HG02763 (cell line): ENCODE measurements around the gene RIC3.

ENCODE experiments used
- ATAC-seq: cut with Tn5 transposase; IDR thresholded peaks from one replicate; pipeline ENCODE4 v1.9.1; 2021; ENCODE audit warnings: mild to moderate bottlenecking, moderate library complexity; ENCODE audit not compliant: unreplicated experiment

Gene RIC3

DNA sequence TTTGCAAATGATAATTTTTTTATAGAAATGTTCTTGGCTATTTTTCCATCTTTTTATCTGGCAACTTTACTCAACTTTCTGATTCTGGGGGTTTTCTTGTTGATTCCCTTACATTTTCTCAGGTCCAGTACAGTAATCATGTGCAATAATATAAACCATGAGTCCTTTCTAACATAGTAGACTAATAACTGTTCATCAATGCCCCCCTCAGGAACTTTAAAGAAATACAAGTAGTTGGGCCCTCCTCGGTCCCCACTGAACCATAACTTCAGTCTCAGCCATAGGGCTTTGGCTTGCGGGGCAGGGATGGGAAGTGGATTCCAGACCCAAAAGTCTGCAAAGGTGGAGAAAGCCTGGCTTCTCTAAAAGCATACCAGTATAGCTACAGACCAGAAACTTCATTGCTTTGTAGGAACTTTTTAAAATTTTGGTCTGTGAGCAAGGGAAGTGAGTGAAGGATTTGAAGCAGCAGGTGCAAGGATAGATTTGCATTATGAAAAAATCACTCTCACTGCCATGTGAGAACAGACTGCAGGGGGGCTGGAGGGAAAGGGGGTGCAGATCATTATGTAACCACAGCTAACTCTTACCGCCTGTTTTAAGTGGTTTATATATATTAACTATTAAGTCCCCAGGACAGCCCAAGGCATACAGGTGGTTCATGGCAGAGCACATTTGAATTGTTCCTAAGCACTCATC is 98.3 kb downstream of the RIC3 start:
- no peak for ATAC-seq

DNA sequence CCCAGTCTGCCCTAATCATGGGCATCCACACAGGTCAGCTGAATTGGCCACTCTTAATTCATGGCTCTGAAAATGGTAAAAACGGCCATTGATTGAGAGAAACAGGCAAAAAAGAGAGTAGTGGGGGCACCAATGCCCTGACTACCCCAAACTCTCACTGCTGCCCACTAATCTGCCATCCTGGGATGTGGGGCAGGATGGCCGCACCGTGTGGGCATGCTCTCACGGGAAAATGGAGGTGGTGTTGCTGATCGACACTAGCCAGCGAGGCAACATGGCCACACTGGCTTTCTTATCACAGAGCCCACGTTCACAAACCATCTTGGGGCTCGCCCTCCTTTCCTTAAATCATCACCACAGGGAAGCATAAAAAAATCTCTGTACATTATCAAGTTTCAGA is 99.1 kb downstream of the RIC3 start:
- ATAC-seq = no peak

DNA sequence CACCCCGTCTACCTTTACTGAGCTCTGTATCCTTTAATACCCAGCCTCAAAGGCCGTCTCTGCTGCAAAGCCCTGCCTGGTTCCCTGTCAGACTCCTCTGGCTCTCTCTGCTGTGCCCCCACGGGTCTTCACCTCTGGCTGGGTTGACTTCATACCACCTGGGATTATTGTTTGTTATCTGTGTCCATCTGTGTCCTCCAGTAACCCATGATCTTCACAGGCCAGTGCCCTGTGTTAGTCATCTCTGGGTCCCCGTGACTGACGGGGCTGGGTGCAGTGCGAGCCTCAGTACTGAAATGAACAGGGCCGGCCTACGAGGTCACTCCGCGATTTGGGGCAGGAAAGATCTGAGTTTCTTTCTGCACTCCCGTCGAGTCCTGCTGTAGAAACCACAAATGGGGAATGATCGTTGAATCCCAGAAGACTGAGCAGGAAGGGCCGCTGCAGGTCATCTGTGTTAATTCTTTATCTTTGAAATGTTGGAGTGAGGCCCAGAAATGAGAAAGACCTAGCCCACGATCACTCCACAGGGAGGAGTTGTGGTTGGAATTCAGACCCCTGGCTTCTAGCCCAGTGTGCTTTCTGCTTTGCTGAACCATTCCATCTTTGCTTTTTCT is 100.1 kb downstream of the RIC3 start:
- no peak for ATAC-seq

DNA sequence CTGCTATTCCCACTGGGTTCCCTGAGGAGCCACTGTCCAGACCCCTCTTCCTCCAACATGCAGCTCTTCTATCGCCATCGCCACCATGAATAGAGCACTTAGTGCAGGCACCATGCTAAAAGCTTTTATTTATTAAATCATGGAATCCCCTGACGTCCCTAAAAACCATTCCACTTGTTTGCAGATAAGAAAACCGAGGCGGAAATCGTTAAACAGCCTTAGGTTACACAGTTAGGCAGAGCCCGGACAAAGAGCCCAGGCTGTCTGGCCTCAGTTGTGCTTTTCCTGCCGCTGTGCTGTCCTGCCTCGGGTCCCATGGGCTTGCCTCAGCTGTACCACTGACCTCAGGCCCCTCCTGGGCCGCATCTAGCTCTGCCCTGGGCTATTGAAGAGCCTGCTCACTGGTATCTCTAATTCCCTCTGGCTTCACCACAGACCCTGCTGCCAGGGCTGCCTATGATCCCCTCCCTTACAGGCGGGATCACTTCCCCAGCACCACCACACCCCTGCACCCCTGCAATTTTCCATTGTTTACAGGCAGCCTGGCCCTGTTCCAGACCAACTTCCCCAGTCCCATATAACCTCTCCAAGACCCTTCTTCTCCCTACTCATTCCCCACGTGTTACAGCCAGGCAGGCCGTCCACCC is 100.8 kb downstream of the RIC3 start:
- no peak for ATAC-seq

DNA sequence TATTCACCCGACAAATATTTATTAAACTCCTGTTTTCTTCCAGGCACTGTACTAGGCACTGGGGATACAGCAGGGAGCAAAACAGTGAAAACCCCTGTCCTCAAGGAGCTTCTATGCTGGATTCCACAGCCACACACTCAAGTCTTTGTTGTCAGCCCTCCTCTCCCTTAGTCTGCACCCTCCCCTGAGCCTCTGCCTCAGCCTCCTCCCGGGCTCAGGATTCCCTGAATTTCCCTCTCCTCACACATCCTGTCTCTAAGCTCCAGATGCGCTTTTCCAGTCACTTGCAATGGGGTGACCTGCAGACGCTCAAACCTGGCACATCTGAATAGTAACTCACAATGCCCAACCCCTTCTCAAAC is 101.3 kb downstream of the RIC3 start:
- no peak for ATAC-seq

DNA sequence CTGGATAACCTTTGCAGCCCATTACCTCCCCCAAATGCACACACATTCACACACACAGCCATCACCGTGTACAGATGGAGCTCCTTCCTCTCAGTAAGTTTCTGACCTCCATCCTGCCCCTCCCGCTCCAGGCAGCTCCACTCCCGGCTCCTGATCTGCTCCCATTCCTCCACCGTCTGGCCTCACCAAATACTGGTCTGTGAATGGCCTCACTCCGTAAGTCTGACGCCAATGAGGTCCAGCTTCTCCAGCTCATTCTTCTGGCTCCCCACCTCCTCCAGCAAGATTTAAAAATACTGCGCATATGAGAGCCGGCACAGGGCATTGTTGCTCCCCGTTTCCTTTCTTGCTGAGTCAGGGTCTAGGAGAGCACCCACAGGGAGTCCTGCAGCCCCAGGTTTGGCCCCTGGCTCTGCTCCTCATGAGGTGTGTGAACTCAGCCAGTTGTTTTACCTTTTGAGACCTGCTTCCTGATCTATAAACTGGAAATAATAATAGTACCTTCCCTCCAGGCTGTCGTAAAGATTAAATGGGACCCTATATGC is 101.8 kb downstream of the RIC3 start:
- ATAC-seq = no peak

DNA sequence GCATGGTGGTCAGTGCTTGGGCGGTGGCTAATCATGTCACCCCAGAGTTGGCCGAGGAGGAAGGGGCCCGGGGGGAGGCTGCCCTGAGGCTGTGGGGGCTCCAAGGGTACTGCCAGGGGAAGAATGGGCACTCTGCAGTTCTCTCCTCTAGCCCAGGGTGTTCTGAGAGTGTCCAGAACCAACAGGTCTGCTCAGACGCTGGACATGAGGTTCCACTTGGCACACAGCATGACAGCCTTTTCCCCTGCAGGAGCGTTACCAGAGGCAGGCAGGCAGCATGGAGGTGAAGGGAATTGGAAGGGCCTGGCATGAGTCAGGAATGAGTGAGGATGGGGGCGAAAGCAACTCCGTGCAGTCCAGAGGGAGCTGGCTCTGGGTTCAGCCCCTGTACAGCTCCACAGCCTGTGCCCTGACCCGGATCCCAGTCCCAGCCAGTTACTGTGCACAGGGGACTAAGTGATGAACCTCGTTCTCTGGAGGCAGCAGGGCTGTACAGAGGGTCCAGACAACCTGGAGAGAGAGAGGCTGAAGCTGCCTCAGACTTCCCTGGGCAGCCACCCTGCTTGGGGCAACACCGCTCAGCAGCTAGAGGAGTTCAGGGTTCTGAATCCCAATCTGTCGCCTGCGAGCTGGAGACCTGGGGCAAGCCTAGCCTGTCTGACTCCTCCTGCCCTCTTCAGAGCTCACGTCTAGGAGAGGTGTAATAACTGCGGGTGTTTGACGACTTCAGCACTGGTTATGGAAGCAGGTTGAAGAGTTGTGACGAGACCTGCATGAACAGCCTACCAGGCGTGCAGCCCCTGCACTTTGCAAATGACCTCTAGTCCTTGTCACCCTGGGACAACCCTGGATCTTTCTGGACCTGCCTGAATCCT is 102.6 kb downstream of the RIC3 start:
- ATAC-seq = no peak

DNA sequence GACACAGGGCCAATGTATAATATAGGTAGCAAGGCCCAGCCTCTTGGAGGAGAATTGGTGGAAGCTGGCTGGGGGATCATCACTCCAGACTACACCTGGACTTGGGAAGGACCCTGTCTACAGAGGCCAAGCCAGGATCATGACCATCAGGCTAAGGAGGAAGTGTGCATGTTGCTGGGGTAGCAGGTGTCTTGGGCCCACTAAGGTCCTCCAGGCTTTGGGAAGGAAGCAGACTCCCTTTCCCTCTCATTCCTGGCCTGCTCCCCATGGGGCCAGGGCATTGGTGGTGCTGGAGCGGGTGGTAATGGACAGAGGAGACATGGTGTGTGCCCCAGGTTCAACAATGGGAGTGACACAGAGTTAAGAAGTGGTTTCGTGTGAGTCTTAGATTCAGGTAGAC is 103.8 kb downstream of the RIC3 start:
- ATAC-seq = no peak

DNA sequence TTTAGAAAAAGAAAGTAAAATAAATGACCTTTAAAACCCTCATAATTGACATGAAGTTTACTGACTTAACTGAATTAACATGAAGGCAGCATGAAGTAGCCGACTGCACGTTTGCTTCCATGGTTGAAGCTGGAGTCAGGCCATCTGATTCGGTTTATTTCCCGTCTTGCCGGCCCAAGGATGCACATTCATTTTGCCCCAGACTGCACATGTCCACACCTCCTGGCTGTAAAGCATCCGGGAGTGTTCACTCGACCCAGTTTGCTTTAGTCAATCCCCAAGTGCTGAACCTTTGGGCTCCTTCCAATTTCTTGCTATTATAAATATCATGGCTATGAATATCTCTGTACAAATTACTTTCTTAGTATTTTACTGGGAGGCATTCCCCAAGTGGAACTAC is 105.5 kb downstream of the RIC3 start:
- no peak for ATAC-seq

DNA sequence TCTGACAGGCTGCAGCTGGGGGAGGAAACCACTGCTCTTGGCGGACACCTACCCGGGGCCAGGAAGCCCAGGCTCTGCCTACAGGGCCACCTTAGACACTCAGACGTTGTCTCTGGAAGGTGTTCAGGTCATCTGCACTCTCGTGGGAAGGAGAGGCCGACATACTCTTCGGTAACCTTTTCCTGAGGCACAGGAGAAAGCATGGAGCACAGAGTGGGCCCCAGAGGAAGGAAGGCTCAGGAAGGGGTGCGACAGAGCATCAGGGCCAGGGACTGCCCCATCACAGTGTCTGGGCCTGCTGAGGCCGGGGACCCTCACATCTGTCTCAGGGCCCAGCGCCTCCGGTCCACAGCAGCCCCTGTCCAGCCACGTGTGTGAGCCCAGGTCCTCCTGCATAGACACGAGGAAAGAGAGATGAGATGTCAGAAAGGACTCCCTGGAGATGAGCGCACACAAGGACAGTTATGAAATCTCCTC is 106.0 kb downstream of the RIC3 start:
- no peak for ATAC-seq

DNA sequence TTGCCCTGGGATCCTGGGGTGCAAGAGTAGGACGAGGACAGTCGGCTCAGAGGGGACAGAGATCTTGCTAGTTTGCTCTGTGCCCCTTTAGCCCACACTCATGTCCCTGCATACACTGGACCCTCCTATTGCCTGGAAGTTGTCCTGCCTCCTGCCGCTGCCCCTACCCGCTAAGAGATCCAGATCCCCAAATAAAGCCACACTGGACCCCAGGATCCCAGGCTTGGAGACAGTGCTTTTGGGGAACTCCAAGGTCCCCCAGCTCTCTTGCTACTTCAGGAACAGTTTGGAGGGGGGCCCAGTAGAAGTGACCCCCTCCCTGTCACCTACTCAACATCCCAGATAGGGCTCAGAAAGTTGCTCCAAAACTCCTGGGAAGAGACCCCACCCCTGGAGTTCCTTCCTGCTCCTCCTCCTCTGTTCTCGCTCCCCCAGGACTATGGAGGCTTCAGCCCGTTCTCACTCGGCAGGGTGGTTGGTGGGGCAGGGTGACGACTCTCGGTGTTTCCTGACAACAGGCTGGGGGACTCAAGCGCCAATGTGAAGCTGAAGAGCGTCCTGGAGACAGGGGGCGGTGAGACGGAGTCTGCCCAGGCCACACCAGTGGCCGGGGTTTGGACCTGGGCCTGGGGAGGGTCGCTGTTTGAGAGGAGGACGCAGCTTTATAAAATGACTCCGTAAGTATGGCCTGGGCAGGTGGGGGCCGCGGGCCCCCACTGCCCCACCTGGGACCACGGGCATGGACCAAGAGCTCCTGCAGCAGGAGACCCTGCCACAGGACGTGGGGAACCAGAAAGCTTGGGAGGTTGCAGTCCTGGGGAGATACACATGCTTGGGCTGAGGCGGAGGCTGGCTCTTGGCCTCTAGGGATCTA is 107.0 kb downstream of the RIC3 start:
- no peak for ATAC-seq

DNA sequence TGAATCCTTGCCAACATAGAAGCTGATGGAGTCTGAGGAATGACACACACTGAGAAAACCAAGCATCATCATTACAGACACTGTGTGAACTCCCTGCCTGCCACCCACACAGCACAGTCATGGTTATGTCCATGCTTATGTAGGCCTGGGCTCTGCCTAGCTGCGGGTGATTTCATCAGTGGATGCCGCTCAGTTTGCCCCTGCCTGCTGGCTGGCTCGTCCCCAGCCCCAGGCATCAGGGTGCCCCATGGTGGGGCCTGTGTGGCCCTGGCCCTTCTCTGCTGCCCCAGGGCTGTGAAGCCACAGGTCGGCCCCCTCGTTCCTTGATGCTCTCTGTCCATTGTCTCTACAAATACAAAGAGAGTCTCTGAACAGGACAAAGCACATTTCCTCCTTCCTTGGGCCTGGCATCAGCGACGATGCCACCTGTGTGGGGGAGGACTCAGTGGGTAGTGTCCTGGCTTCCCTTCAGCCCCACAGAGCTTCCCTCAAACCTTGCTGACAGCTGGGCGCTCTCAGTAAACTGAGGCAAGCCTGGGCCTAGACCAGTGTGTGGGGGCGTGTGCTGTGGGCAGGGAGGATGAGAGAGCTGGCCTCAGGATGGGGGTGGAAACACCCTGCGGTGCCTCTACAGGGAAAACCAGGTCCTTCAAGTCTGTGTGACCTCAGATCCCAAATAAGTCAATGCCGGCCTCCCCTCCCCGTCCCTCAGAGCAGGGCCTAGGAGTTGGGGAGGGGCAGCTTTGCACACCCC is 107.8 kb downstream of the RIC3 start:
- no peak for ATAC-seq

DNA sequence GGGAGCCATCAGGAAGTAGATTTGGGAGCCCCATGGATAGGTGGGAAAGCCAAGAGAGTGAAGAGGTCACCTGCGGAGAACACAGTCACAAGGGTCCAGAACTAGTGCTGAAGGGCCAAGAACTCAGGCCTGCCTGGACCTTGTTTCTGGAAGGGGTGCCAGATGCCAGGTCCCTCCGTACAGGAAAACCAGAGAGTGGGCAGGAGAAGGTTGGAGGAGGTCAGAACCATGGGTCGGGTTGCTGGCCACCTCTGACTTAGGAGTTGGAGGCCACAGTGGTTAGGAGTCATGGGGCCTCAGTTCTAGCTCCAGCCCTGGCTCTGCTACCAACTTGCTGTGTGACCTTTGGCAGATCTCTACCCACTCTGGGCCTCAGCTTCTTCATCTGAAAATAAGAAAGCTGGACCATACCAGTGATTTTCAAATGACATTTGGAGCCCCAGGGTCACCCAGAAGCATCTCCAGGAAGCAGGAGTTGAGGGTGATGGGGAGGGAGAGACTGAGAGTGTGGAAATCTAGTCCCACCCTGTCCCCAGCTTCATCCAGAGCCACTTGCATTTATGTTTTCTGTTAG is 108.6 kb downstream of the RIC3 start:
- ATAC-seq = no peak

DNA sequence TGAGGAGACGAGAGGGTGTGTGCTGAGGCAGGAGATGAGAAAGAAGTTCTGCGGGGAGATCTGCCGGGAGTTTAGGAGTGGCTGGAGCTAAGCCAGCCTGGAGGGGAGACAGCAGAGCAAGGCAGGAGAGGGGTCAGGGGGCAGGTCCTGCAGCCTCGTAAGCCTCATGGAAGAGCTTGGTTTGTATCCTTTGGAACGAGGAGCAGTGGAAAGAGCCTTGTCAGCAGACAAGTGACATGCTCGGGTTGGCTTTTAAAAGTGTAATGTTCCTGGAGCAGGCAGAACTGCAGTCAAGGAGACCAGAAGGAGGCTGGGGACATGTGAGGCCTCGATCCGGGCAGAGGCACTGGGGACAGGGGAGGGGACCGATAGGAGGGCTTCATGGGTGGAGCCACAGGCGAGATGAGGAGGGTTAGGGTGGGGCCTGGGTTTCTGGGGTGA is 109.2 kb downstream of the RIC3 start:
- ATAC-seq = no peak

DNA sequence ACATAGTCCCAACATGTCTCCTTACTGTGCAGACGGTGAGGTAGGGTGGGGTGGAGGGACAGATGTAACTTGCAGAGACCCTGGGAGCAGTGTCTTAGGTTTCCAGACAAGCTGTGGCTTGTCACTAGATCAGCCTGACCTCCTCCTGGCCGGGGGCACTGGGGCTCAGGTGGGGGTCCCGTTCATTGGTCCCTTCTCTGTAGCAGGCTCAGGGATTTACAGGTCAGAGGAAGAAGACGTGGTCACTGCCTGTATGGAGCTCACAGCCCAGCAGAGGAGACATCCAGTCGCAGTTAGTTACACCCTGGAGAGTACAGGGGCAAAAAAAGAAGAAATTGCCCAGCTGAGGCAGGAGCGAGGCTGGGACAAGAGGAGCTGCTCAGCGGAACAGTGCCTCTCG is 109.8 kb downstream of the RIC3 start:
- no peak for ATAC-seq

DNA sequence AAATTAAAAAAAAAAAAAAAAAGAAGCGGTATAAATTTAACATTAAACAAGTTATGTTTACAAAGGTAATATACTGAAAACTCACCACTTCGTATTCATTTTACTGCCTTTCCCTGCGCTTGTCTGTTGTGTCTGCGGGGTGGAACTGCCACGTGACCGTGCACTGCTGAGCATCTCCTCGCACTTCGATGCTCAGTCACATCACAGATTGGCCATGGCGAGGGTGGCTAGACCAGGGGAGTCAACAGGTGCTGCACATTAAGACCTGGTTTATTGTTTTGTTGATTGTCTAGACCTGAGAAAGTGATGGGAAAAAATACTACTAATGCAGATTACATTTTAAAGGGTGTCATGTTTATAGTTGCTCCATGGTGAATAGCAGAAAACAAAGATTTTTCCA is 110.6 kb downstream of the RIC3 start:
- ATAC-seq = no peak

DNA sequence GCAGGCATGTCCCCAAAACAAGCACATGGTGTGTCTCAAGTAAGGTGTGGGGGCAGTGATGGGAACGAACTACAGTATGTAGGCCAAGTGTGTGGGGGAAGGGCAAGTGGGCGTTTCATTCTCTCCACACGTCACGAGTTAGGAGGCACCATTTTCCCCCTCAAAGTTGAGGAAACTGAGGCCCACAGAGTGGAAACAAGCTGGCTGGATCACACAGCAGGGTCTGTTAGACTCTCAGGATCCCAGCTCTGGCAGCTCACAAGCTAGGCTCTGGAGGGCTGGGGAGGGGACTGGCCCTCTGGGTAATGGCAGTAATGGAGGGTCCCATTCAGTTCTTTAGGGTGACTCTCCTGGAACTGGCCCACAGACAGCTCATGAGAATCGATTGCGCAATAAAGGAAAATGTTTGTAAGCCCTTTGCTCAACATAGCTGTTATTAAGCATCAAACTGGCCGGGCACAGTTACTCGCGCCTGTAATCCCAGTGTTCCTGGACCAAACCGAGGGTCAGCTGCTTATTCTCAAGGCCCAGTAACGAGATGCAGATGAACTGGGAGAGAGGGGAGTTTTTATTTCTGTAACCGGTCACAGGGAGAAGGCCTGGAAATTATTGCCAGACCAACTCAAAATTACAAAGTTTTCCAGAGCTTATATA is 111.9 kb downstream of the RIC3 start:
- no peak for ATAC-seq
